SK-N-SH treated with all-trans-retinoic acid at 6 μM for 48 hours (cell line): ENCODE measurements around the gene ANKRD28.

Experiments
- ATAC-seq: fragments of 200-7000 bp; cut with Tn5 transposase; 3 replicates; pipeline ENCODE4 v1.9.1; 2020; ENCODE audit warnings: mild to moderate bottlenecking, moderate library complexity
- ARNTL ChIP-seq: fragments of 450-650 bp; formaldehyde crosslinking; IDR thresholded peaks from 2 replicates; pipeline ENCODE4 v1.5.0; 2020; ENCODE audit warnings: low read depth, mild to moderate bottlenecking, moderate library complexity, borderline replicate concordance
- BACH2 ChIP-seq: fragments of 250-450 bp; sonication (Bioruptor Pico); IDR thresholded peaks from 2 replicates; pipeline ENCODE4 v1.9.0; 2021; ENCODE audit warnings: mild to moderate bottlenecking, borderline replicate concordance
- CREB5 ChIP-seq: fragments of 250-450 bp; sonication (Bioruptor Pico); IDR thresholded peaks from 2 replicates; pipeline ENCODE4 v1.5.1; 2020; ENCODE audit warnings: low read depth, mild to moderate bottlenecking, moderate library complexity
- ESRRG ChIP-seq: fragments of 250-450 bp; sonication (Bioruptor Pico); IDR thresholded peaks from 2 replicates; pipeline ENCODE4 v1.6.1; 2021; ENCODE audit warnings: mild to moderate bottlenecking
- GLIS3 ChIP-seq: fragments of 250-450 bp; sonication (Bioruptor Pico); IDR thresholded peaks from 2 replicates; pipeline ENCODE4 v1.5.0; 2020; ENCODE audit warnings: mild to moderate bottlenecking, moderate library complexity
- ISL1 ChIP-seq: fragments of 250-450 bp; sonication (Bioruptor Pico); IDR thresholded peaks from 2 replicates; pipeline ENCODE4 v2.1.2; 2022; ENCODE audit warnings: mild to moderate bottlenecking, moderate library complexity
- OSR1 ChIP-seq: fragments of 250-450 bp; sonication (Bioruptor Pico); IDR thresholded peaks from 2 replicates; pipeline ENCODE4 v1.8.0; 2022; ENCODE audit warnings: moderate library complexity, mild to moderate bottlenecking, inconsistent platforms
- PATZ1 ChIP-seq: fragments of 250-450 bp; sonication (Bioruptor Pico); IDR thresholded peaks from 2 replicates; pipeline ENCODE4 v1.8.0; 2020; ENCODE audit warnings: mild to moderate bottlenecking, moderate library complexity, borderline replicate concordance
- PPARA ChIP-seq: fragments of 250-450 bp; sonication (Bioruptor Pico); IDR thresholded peaks from 2 replicates; pipeline ENCODE4 v1.5.0; 2020; ENCODE audit warnings: mild to moderate bottlenecking, borderline replicate concordance
- RARB ChIP-seq: fragments of 250-450 bp; sonication (Bioruptor Pico); IDR thresholded peaks from 2 replicates; pipeline ENCODE4 v1.8.0; 2021; ENCODE audit warnings: mild to moderate bottlenecking, moderate library complexity
- SNAI2 ChIP-seq: fragments of 250-450 bp; sonication (Bioruptor Pico); IDR thresholded peaks from 2 replicates; pipeline ENCODE4 v1.5.0; 2020; ENCODE audit warnings: mild to moderate bottlenecking, moderate library complexity
- TCF4 ChIP-seq: fragments of 250-450 bp; sonication (Bioruptor Pico); IDR thresholded peaks from 2 replicates; pipeline ENCODE4 v1.8.0; 2021; ENCODE audit warnings: mild to moderate bottlenecking, moderate library complexity, borderline replicate concordance
- ZC3H10 ChIP-seq: fragments of 250-450 bp; sonication (Bioruptor Pico); IDR thresholded peaks from 2 replicates; pipeline ENCODE4 v1.5.1; 2021; ENCODE audit warnings: mild to moderate bottlenecking, moderate library complexity
- ZFP3 ChIP-seq: fragments of 250-450 bp; sonication (Bioruptor Pico); IDR thresholded peaks from 2 replicates; pipeline ENCODE4 v1.5.0; 2020; ENCODE audit warnings: mild to moderate bottlenecking, moderate library complexity
- ZFP30 ChIP-seq: fragments of 450-650 bp; formaldehyde crosslinking; IDR thresholded peaks from 2 replicates; pipeline ENCODE4 v1.5.0; 2022; ENCODE audit warnings: mild to moderate bottlenecking, moderate library complexity
- ZNF565 ChIP-seq: fragments of 450-650 bp; formaldehyde crosslinking; conservative IDR thresholded peaks from 2 replicates; pipeline ENCODE4 v1.5.0; 2020; ENCODE audit warnings: low read depth, mild to moderate bottlenecking, moderate library complexity
- ZNF70 ChIP-seq: fragments of 450-650 bp; formaldehyde crosslinking; IDR thresholded peaks from 2 replicates; pipeline ENCODE4 v1.5.0; 2020; ENCODE audit warnings: mild to moderate bottlenecking, moderate library complexity
- ZNF8 ChIP-seq: fragments of 450-650 bp; formaldehyde crosslinking; IDR thresholded peaks from 2 replicates; pipeline ENCODE4 v1.5.0; 2020; ENCODE audit warnings: mild to moderate bottlenecking, moderate library complexity

ANKRD28 gene

GRCh38 chr3:15635121-15635661 is 162.6 kb downstream of the ANKRD28 start (continued):
- no peak for TF ChIP-seq PATZ1 (CRISPR knock-in tag)
- TF ChIP-seq ZFP30 (CRISPR knock-in tag) = no peak
- TF ChIP-seq ESRRG (CRISPR knock-in tag) = no peak
- TF ChIP-seq ZNF565 (CRISPR knock-in tag) = no peak

- TF ChIP-seq GLIS3 (CRISPR knock-in tag) (no peak), ZNF565 (CRISPR knock-in tag) (no peak), PATZ1 (CRISPR knock-in tag) (no peak), ZC3H10 (CRISPR knock-in tag) (no peak), ARNTL (CRISPR knock-in tag) (no peak), ZFP3 (no peak)
- TF ChIP-seq, all 23 proteins: peak for 0
- no peak for ATAC-seq
Measured at GRCh38 chr3:15634671-15635070, 163.1 kb downstream of the ANKRD28 start.

- peak; percentile 35 for TF ChIP-seq ISL1 (CRISPR knock-in tag)
- no peak for TF ChIP-seq OSR1
- TF ChIP-seq PATZ1 (CRISPR knock-in tag) = no peak
- no peak for TF ChIP-seq RARB (CRISPR knock-in tag)
- peak; percentile 1; the same call in 1 of the 3 replicates for ATAC-seq
Measured at GRCh38 chr3:15633766-15634598, 163.8 kb downstream of the ANKRD28 start.

GRCh38 chr3:15633159-15633558 is 164.6 kb downstream of the ANKRD28 start:
- ATAC-seq = no peak
- TF ChIP-seq ISL1 (CRISPR knock-in tag) = no peak
- TF ChIP-seq, all 23 proteins: peak for 0

- no peak for ATAC-seq
Measured at GRCh38 chr3:15632212-15632580, 165.6 kb downstream of the ANKRD28 start.

GRCh38 chr3:15631426-15632211 is 166.2 kb downstream of the ANKRD28 start:
- no peak for TF ChIP-seq ZNF8
- ATAC-seq = no peak

More at GRCh38 chr3:15632212-15632580, 165.6 kb downstream of the ANKRD28 start:
- TF ChIP-seq ZFP3 (no peak), ISL1 (CRISPR knock-in tag) (no peak), ARNTL (CRISPR knock-in tag) (no peak), ZNF565 (CRISPR knock-in tag) (no peak), ZNF70 (CRISPR knock-in tag) (no peak)

- peak; percentile 10; the same call in 1 of the 3 replicates for ATAC-seq
- TF ChIP-seq ZNF8 = no peak
- no peak for TF ChIP-seq ZNF565 (CRISPR knock-in tag)
- TF ChIP-seq SNAI2 = no peak
- no peak for TF ChIP-seq ESRRG (CRISPR knock-in tag)
- no peak for TF ChIP-seq ZNF70 (CRISPR knock-in tag)
- no peak for TF ChIP-seq ZC3H10 (CRISPR knock-in tag)
- no peak for TF ChIP-seq PPARA (CRISPR knock-in tag)
- TF ChIP-seq ISL1 (CRISPR knock-in tag) = no peak
- TF ChIP-seq GLIS3 (CRISPR knock-in tag) = no peak
- no peak for TF ChIP-seq CREB5 (CRISPR knock-in tag)
- no peak for TF ChIP-seq TCF4 (CRISPR knock-in tag)
- no peak for TF ChIP-seq OSR1
- TF ChIP-seq BACH2 (CRISPR knock-in tag) = no peak
- TF ChIP-seq ZFP3 = no peak
Measured at GRCh38 chr3:15630646-15631350, 167.0 kb downstream of the ANKRD28 start.
